Transverse colon (tissue), 4 donors: ENCODE data around the gene ZIC3.

ENCODE experiments used
- EP300 ChIP-seq: sonication (generic); formaldehyde crosslinking; IDR thresholded peaks from one replicate; pipeline ENCODE4 v1.6.1; 2017; ENCODE audit warnings: antibody characterized with exemption, low read depth
- POLR2A ChIP-seq: fragments of 450-650 bp; IDR thresholded peaks from one replicate; pipeline ENCODE4 v1.6.1; 2016; ENCODE audit warnings: antibody characterized with exemption, mild to moderate bottlenecking, moderate library complexity
- POLR2AphosphoS5 ChIP-seq, 3 donors: sonication (generic); formaldehyde crosslinking; IDR thresholded peaks; one replicate each; pipeline ENCODE4 v1.6.1; 2016; ENCODE audit warnings: antibody characterized with exemption in 3 of 3
- TF ChIP-seq, protein P1 (sequence below), 5 experiments: fragments of 200-600 bp in 3 of 5; fragments of 450-650 bp in 2 of 5; sonication (generic) in 3 of 5; IDR thresholded peaks; 1 replicate in 2 of 5; 2 replicates in 3 of 5; pipeline ENCODE4 v1.5.1; 2016 to 2017; ENCODE audit warnings: antibody characterized with exemption in 5 of 5, inconsistent platforms in 3 of 5, mild to moderate bottlenecking in 2 of 5, moderate library complexity in 1 of 5

DNA sequence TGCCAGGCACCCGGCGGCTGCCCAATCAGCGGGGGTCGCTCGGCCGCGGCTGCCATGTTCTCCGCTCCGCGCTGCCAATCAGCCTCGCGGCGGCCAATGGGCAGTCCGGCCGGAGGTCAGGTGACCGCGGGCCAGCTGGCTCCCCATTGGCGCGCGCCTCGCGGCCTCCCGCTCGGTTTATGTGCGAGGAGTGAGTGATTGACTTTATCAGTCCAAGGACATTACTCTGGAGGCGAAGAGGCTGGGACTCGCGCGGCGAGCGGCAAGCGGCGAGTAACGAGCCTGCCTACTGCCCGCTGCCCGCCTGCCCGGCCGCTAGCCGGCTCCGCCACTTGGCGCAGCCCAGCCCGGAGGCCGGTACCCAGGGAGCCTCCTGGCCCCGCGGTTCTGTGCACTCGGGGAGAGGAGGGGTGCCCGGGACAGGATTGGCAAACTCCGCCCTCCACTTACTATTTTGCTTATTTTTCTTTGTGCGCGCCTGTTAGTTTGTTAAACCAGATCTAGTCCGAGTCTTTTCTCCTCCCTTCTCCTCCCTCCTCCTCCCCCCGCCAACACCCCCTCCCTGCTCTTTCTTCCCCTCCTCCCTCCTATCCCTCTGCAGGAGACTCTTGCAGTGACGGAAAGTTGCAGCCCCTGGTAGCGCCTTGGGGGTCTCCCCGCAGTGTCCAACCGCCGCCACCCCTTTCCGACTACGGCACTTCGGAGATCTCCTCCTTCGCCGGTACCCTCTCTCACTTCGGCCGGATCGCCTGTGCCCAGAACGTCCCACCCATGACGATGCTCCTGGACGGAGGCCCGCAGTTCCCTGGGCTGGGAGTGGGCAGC, at the start of gene ZIC3:
- TF ChIP-seq, protein P1, sequence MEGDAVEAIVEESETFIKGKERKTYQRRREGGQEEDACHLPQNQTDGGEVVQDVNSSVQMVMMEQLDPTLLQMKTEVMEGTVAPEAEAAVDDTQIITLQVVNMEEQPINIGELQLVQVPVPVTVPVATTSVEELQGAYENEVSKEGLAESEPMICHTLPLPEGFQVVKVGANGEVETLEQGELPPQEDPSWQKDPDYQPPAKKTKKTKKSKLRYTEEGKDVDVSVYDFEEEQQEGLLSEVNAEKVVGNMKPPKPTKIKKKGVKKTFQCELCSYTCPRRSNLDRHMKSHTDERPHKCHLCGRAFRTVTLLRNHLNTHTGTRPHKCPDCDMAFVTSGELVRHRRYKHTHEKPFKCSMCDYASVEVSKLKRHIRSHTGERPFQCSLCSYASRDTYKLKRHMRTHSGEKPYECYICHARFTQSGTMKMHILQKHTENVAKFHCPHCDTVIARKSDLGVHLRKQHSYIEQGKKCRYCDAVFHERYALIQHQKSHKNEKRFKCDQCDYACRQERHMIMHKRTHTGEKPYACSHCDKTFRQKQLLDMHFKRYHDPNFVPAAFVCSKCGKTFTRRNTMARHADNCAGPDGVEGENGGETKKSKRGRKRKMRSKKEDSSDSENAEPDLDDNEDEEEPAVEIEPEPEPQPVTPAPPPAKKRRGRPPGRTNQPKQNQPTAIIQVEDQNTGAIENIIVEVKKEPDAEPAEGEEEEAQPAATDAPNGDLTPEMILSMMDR (IDR thresholded peaks at IDR 0.05) = no peak
- TF ChIP-seq POLR2AphosphoS5 (IDR thresholded peaks at IDR 0.05) = no peak
- TF ChIP-seq EP300 = no peak
- TF ChIP-seq POLR2A = no peak
